HuH-7.5 (cell line): ENCODE results near the gene MPP4.

Experiments
- DNase-seq: peaks from one replicate; pipeline ENCODE4 v3.0.0; 2011; ENCODE audit warnings: low spot score

Gene MPP4

GRCh38 chr2:201628545-201628944, 69.9 kb downstream of the MPP4 start:
- DNase-seq: no peak

DNA sequence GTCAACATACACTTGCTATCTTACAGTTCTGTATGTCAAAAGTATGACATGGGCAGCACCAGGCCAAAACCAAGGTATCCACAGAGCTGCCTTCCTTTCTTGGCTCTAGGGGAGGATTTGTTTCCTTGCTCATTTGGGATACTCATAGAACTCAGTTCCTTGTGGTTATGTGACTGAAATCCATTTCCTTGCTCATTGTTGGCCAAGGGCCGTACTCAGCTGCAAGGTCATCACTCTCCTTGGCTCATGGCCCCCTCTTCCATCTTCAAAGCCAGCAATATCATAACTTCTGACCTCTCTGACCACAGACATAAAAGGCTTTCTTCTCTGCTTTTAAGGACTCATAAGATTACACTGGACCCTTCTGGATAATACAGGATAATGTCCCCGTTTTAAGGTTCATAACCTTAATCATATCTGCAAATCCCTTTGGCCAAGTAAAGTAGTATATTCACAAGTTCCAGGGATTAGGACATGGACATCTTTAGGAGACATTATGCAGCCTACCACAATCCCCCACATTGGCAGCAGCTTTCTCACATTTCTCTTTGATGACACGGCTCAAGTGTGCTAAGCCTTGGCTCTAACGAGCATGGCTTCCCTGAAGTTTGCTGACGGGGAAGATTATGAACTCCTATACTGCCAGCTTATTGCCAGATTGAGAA, 76.0 kb downstream of the MPP4 start:
- DNase-seq: no peak

GRCh38 chr2:201621293-201621999, 77.0 kb downstream of the MPP4 start:
- DNase-seq: no peak

- peak; percentile 23 for DNase-seq
These were observed 79.4 kb downstream of the MPP4 start for GRCh38 chr2:201618744-201619662.

DNA sequence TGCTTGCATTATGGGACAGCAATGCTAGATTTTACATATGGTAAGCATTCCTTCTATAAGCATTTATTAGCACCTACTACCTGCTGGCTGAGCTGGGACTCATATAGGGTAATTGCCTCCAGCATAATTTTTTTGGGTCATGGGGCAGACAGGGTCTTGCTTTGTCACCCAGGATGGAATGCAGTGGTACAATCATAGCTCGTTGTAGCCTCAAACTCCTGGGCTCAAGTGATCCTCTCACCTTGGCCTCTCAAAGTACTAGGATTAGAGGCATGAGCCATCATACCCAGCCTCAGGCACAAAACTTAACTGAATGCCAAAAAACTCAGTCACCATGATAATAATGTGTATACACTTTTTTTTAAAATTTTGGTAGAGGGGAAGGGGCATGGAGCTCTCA, 90.4 kb downstream of the MPP4 start:
- DNase-seq: no peak

DNA sequence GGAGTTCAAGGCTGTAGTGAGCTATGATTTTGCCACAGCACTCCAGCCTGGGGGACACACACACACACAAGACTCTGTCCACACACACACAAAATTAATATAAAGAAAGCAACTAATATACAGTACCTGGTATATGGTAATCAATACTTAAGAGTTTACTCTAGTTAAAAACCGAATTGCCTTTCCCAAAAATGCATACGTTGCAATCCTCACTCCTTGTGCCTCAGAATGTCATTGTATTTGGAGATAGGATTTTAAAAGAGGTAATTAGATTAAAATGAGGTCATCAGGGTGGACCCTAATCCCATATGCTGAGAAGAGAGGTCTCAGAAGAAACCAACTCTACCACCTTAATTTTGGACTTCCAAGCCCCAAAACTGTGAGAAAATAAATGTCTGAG, 90.9 kb downstream of the MPP4 start:
- no peak for DNase-seq

GRCh38 chr2:201600906-201601305, 97.5 kb downstream of the MPP4 start:
- DNase-seq: no peak

GRCh38 chr2:201597397-201597796, 101.0 kb downstream of the MPP4 start:
- DNase-seq: no peak
